T-helper 2 cell treated with Interferon-gamma antibody and Interleukin-4, amounts not matched to agents 5 μg/mL and 100 μg/mL, for 36 hours (primary cell): Measurements from ENCODE around the gene SFMBT2.

Experiments
- DNase-seq: peaks from one replicate; pipeline ENCODE4 v3.0.0; 2021; ENCODE audit warnings: low spot score
- H3K27ac Mint-ChIP-seq: one replicate; pipeline ENCODE4 v1.8.0; 2021; ENCODE audit warnings: mild to moderate bottlenecking, mixed read lengths
- H3K27me3 Mint-ChIP-seq: one replicate; pipeline ENCODE4 v1.8.0; 2021; ENCODE audit warnings: low read depth, mixed read lengths
- H3K36me3 Mint-ChIP-seq: one replicate; pipeline ENCODE4 v1.8.0; 2021; ENCODE audit warnings: low read depth, mixed read lengths
- H3K4me1 Mint-ChIP-seq: one replicate; pipeline ENCODE4 v1.8.0; 2021; ENCODE audit warnings: low read depth, mixed read lengths
- H3K4me3 Mint-ChIP-seq: one replicate; pipeline ENCODE4 v1.8.0; 2022; ENCODE audit warnings: mild to moderate bottlenecking, moderate library complexity, mixed read lengths
- H3K9me3 Mint-ChIP-seq: one replicate; pipeline ENCODE4 v1.8.0; 2021; ENCODE audit warnings: mixed read lengths

SFMBT2 gene

DNA sequence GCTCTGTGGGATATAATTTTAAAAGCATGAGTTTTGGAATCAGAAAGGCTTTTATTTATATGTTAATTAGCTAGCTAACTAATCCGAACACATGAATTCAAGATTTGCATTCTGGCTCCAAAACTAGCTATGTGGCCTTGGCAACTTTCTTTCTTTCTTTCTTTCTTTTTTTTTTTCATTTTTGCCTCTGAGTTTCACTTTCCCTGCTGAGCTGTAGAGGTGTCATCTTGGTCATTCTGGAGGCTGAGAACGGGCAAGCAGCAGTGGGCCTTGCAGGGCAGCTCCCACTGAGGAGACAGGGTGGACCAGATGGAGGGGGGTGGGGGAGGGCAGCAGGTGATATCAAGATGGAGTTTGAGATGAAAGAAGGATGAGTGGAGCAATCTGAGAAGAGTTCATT is 24.8 kb upstream of the SFMBT2 start:
- Mint-ChIP-seq H3K27ac (peak overlapping the region; percentile 35), H3K4me3 (no peak overlapping the region), H3K27me3 (peaks cover 44% of the 10 kb centered on the region), H3K36me3 (no peaks in the 10 kb centered on the region), H3K4me1 (peaks cover 13% of the 10 kb centered on the region), H3K9me3 (no peaks in the 10 kb centered on the region)
- DNase-seq, result no peak

DNA sequence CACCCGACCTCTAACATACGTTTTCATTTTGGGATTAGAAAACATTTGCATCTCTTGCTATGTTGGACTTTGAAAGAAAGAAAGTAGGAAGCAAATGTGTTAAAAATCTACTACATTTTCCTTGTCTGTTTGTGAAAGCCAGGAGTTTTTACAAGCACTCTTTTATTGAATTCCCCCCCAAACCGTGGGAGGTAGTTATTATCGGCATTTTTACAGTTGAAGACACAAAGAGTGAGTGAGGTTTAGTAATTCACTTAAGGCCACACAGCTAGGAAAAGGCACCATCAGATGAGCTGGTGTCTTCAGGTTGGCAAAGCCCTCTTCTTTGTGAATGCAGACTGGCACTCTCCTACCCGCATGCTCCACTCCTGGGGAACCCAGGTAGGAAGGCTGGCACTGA is 23.5 kb upstream of the SFMBT2 start:
- Mint-ChIP-seq H3K4me1 (peaks cover 10% of the 10 kb centered on the region), H3K27ac (no peak overlapping the region)

DNA sequence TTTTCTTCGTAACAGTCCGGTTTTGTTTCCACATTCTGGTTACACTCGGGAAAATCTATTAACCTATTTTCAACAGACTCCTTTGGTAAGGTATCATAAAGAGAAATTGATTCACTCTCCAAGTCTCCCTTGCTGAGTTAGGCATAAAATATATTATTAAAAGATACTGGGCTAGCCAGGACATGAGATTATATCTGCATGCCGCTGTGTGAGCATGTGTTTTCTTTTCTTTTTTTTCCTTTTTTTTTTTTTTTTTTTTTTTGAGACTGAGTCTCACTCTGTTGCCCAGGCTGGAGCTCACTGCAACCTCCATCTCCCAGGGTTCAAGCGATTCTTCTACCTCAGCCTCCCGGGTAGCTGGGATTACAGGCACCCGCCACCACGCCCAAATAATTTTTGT is 23.0 kb upstream of the SFMBT2 start:
- peaks cover 10% of the 10 kb centered on the region for H3K4me1 Mint-ChIP-seq

More for the DNA sequence above, 23.5 kb upstream of the SFMBT2 start:
- no peak overlapping the region for H3K4me3 Mint-ChIP-seq
- DNase-seq, result no peak
- H3K36me3 Mint-ChIP-seq, result no peaks in the 10 kb centered on the region
- peaks cover 36% of the 10 kb centered on the region for H3K27me3 Mint-ChIP-seq
- no peaks in the 10 kb centered on the region for H3K9me3 Mint-ChIP-seq

DNA sequence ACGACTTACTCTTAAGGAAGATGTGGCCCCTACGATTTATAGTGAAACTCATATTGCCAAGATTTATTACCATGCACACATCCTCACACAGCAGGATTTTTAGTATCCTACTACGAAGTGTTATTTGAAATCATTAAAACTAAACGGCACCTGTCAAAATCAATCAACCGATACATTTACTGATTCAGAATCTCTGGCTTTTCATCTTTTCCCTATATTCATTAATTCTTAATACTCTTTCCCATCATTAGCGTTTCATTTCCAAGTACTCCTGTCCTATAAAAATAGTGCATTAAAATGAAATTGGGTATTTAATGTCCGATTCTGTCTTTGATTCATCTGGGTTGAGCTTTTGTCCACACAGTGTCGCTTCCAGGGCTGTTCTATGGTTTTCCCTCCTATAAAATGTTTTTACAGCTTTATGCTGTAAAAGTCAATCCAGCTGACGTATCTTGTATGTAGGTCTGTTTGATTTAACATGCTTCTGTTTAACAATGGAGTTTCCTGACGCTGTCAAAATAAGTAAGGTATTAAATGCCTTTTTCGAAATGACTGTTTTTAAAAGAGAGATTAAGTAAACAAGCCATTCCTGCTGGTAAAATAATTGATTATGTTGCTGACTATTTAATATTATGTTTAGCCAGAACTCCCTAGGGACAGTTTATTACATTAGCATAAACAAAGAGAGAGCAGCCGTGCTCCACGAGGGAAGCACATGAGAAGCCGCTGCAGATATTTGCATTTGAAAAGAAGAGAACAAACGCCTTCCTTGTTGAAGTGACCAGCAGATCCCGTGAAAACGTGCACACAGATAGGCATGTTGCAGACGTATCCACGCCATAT is 22.3 kb upstream of the SFMBT2 start:
- Mint-ChIP-seq H3K36me3 (no peaks in the 10 kb centered on the region), H3K4me1 (peaks cover 10% of the 10 kb centered on the region), H3K27ac (no peak overlapping the region), H3K9me3 (no peaks in the 10 kb centered on the region), H3K27me3 (peaks cover 28% of the 10 kb centered on the region), H3K4me3 (no peak overlapping the region)
- no peak for DNase-seq

More for the DNA sequence above, 23.0 kb upstream of the SFMBT2 start:
- H3K36me3 Mint-ChIP-seq, result no peaks in the 10 kb centered on the region
- peaks cover 34% of the 10 kb centered on the region for H3K27me3 Mint-ChIP-seq
- H3K27ac Mint-ChIP-seq, result no peak overlapping the region
- no peak overlapping the region for H3K4me3 Mint-ChIP-seq
- no peak for DNase-seq
- H3K9me3 Mint-ChIP-seq, result no peaks in the 10 kb centered on the region

DNA sequence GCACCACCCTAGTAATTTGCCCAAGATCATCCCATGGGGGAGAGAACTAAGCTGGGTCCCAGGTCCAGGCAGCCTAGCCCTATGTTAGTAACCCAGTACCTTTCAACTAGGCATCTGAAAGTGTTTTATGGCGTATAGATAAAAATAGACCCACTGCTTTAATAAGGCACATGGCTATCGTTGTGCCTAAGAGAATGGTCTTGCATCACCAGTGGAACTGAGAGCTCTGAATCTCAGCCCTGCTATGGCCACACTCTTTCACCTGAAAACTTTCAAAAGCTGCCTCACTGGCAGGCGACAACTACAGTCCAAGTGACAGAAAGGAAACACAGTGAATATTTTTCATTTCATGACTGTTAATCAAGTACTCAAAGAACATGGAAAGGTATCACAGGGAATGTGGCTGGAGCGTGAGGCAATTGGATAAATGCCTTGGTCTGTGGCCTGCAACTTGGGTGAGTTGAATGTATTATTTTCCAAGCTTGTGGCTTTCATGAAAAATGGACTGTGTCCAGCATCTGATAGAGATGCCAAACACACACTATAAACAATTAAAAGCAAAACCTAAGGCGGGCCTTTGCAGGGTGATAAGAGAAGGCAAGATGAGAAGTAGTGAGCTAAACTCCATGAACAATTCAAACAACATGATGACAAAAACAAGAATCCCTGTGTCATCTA is 18.0 kb upstream of the SFMBT2 start:
- Mint-ChIP-seq H3K36me3 (no peaks in the 10 kb centered on the region), H3K4me3 (no peak overlapping the region), H3K9me3 (no peaks in the 10 kb centered on the region)

DNA sequence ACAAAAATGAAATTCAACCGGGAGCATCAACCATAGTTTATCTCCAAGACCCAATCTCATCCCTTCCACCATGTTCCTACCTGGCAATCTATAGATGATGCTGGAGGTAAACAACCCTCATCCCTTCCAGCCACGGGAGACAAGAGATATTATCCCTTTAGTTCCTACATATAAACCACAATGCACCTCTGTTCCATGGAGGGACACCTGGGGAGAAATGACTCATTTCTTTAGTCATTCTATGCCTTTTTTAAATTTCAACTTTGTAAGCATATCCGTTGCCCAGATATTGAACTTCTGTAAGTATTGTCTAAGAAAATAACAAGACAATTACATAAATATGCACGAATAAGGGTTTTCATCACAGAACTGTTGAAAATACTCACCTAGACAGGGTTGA is 15.5 kb upstream of the SFMBT2 start:
- DNase-seq, result no peak
- Mint-ChIP-seq H3K36me3 (no peaks in the 10 kb centered on the region), H3K4me3 (no peak overlapping the region), H3K9me3 (no peaks in the 10 kb centered on the region), H3K27ac (no peak overlapping the region), H3K27me3 (peaks cover 35% of the 10 kb centered on the region), H3K4me1 (peaks cover 9% of the 10 kb centered on the region)

More for the DNA sequence above, 18.0 kb upstream of the SFMBT2 start:
- no peak for DNase-seq
- Mint-ChIP-seq H3K27ac (no peak overlapping the region), H3K4me1 (peaks cover 9% of the 10 kb centered on the region), H3K27me3 (peaks cover 32% of the 10 kb centered on the region)

DNA sequence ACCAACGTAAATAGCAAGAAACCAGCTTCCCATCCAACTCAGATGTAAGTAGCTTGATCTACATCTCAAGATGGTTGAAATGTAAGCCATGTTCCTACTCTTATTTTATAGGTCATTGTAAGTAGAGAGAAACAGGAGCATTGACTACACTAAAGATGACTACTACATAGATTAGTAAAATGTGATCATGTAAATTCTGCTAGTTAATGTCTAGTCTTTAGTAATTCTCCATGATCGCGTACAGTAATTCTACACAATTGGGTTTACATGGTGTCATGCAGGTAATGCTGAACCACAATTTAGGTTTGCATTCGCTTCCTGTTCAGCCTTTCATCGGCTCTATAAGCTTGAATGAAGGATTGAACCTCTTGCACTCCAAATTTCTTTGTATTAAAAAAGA is 14.9 kb upstream of the SFMBT2 start:
- DNase-seq, result no peak
- Mint-ChIP-seq H3K4me3 (no peak overlapping the region), H3K36me3 (no peaks in the 10 kb centered on the region), H3K27ac (no peak overlapping the region), H3K4me1 (peaks cover 9% of the 10 kb centered on the region), H3K9me3 (no peaks in the 10 kb centered on the region), H3K27me3 (peaks cover 42% of the 10 kb centered on the region)

DNA sequence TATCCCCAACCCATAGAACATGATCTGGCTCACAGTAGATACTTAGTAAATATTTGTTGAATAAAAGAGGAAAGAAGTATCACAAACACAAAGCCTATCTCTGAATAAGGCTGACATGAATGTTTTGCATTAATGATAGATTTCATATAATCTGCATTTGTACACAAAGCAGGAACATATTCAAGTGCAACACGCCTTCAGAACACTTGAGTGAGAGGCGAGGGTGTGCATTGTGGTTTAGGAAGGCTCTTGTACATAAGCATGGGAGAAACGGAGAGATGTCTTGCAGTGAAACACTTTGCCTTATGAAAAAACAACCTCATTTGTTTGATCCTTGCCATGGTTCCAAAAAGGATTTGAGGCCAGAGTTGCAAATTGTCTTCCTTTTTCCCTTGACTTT is 14.1 kb upstream of the SFMBT2 start:
- Mint-ChIP-seq H3K27me3 (peaks cover 42% of the 10 kb centered on the region), H3K27ac (no peak overlapping the region), H3K9me3 (no peaks in the 10 kb centered on the region), H3K4me3 (no peak overlapping the region), H3K36me3 (no peaks in the 10 kb centered on the region), H3K4me1 (peaks cover 9% of the 10 kb centered on the region)
- DNase-seq, result no peak

DNA sequence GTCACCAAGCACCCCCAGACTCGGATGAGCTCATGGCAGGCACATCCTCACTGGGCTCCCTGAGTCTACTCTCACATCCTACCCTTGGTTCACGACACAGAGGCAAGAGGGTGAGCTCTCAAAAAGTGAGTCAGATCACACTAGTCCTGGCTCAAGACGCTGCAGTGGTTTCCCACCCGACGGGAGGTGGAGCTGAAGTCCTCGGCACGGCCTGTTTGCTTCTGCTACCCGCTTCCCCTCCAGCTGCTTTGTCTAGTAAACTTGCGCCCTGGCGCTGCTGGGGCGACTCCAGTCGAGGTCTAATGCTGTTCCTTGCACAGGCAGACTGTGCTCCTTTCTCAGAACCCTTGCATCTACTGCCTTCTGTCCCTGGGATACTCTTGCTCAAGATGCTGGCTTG is 13.5 kb upstream of the SFMBT2 start:
- no peak for DNase-seq
- H3K27me3 Mint-ChIP-seq, result peaks cover 44% of the 10 kb centered on the region
- H3K4me1 Mint-ChIP-seq, result peaks cover 13% of the 10 kb centered on the region
- no peak overlapping the region for H3K4me3 Mint-ChIP-seq
- no peaks in the 10 kb centered on the region for H3K9me3 Mint-ChIP-seq
- H3K27ac Mint-ChIP-seq, result no peak overlapping the region
- H3K36me3 Mint-ChIP-seq, result no peaks in the 10 kb centered on the region

DNA sequence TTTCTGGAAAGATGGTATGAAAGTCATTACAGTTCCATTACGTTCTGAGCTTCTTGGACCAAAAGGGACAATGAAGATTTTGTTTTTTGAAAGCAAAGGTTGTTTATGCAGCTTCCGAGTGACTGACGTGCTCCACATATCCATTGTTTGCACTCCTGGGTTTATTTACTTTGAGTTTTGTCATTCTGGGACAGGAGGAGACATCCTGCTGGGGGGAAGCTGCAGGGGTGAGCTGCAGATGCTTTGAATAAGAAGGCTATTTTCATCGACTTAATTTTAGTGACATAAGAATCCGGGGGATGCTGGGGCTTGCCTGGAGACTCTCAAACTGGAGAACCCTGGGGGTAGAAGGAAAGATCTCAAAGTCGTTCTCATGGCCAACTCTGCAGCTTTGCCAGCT is 12.7 kb upstream of the SFMBT2 start:
- Mint-ChIP-seq H3K27me3 (peaks cover 47% of the 10 kb centered on the region), H3K4me3 (no peak overlapping the region), H3K4me1 (peaks cover 13% of the 10 kb centered on the region), H3K27ac (no peak overlapping the region), H3K36me3 (no peaks in the 10 kb centered on the region), H3K9me3 (no peaks in the 10 kb centered on the region)
- no peak for DNase-seq

DNA sequence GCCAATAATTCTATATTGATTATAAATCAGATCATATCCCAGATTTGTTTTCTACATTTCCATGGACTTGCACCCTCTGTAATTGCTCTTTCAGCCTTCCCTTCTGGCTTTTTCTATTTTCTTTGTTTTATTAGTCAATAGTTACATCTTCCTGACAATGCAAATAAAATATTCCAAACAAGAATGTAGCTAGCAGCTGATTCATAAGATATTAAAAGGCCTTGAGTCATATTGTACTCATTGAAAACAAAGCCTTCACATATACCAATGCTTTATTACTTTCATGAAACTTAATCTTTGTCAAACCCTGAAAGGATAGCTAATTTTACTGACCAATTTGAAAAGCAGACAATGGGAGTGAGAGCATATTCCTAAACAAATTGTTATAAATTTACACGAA is 10.7 kb upstream of the SFMBT2 start:
- peaks cover 51% of the 10 kb centered on the region for H3K27me3 Mint-ChIP-seq
- H3K27ac Mint-ChIP-seq, result no peak overlapping the region
- no peak overlapping the region for H3K4me3 Mint-ChIP-seq
- H3K36me3 Mint-ChIP-seq, result no peaks in the 10 kb centered on the region
- H3K9me3 Mint-ChIP-seq, result no peaks in the 10 kb centered on the region
- DNase-seq, result no peak
- peaks cover 27% of the 10 kb centered on the region for H3K4me1 Mint-ChIP-seq

DNA sequence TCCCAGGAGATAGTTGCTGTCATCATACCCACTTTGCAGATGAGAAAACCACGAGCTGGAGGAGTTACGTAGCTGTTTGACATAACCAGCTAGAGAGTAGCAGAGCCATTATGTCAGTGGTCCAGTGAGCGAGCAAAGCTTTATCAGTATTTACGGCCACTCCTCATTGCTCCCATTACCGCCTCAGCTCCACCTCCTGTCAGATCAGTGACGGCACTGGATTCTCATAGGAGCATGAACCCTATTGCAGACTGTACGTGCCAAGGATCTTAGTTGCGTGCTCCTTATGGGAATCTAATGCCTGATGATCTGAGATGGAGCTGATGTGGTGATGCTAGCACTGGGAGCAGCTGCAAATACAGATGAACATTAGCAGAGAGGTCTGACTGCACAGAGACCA is 9.2 kb upstream of the SFMBT2 start:
- H3K27ac Mint-ChIP-seq, result no peak overlapping the region
- peaks cover 52% of the 10 kb centered on the region for H3K27me3 Mint-ChIP-seq
- H3K4me1 Mint-ChIP-seq, result peaks cover 24% of the 10 kb centered on the region
- H3K36me3 Mint-ChIP-seq, result no peaks in the 10 kb centered on the region
- no peak for DNase-seq
- no peaks in the 10 kb centered on the region for H3K9me3 Mint-ChIP-seq
- H3K4me3 Mint-ChIP-seq, result no peak overlapping the region

DNA sequence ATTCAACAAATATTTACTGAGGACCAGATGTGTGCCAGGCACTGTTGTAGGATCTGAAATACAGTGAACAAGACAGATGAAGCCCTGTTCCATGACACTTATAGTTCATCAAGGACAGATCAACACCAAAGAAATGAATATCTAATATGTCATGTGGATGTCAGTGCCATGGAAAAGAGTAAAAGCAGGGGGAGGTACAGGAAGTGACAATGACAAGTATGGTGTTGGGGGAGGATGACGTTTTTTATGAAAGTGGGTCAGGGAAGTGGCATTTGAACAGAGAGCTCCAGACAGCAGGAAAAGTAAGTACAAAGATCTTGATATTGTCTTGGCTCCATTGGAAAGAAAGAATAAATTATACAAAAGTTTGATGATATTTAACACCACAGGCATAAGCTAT is 7.0 kb upstream of the SFMBT2 start:
- DNase-seq, result no peak
- peaks cover 50% of the 10 kb centered on the region for H3K27me3 Mint-ChIP-seq
- H3K4me3 Mint-ChIP-seq, result no peak overlapping the region
- no peak overlapping the region for H3K27ac Mint-ChIP-seq
- no peaks in the 10 kb centered on the region for H3K36me3 Mint-ChIP-seq
- no peaks in the 10 kb centered on the region for H3K9me3 Mint-ChIP-seq
- H3K4me1 Mint-ChIP-seq, result peaks cover 19% of the 10 kb centered on the region

DNA sequence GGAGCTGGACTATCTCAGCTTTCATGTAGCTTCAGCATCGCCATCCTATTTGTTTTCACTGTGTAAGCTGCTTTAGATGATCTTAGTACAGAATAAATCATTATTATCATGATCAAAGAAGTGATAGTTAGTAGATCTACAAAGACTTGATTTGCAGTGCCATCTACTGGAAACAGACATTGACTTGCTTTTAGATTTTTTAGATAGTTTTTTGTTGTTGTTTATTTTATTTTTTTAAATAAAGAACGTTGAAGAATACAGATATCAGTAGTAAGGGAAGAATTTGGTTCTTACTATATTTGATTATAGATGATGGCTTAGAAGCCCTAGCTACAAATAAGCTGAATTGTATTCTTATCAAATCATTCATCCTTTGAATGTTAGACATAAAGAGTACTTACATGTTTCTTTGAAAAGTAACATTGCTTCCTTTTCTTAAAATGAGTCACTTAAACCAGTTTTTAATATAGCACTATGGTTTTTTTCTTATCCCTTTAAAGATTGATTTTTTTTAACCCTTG is 6.3 kb upstream of the SFMBT2 start:
- Mint-ChIP-seq H3K9me3 (no peaks in the 10 kb centered on the region), H3K4me3 (no peak overlapping the region), H3K36me3 (no peaks in the 10 kb centered on the region), H3K4me1 (peaks cover 23% of the 10 kb centered on the region), H3K27me3 (peaks cover 54% of the 10 kb centered on the region), H3K27ac (no peak overlapping the region)
- DNase-seq, result no peak
